Neuronal stem cell (in vitro differentiated cells): ENCODE data around the gene TXNDC5.

Experiments
- DNase-seq: peaks from one replicate; pipeline ENCODE4 v3.0.0-alpha.2; 2013; ENCODE audit warnings: low spot score
- H2AFZ ChIP-seq: one replicate; pipeline ENCODE4 v1.6.1; 2013; ENCODE audit warnings: mild to moderate bottlenecking, low read length, inconsistent platforms
- H2AK5ac ChIP-seq: 2 replicates; pipeline ENCODE4 v1.6.1; 2013; ENCODE audit warnings: low read depth, mild to moderate bottlenecking, inconsistent platforms, low read length, moderate library complexity, mixed read lengths
- H2BK120ac ChIP-seq: 2 replicates; pipeline ENCODE4 v1.6.1; 2013; ENCODE audit warnings: low read depth, mild to moderate bottlenecking, inconsistent platforms, low read length, moderate library complexity, mixed read lengths
- H2BK12ac ChIP-seq: one replicate; pipeline ENCODE4 v1.6.1; 2013; ENCODE audit warnings: low read length, inconsistent platforms
- H2BK15ac ChIP-seq: 2 replicates; pipeline ENCODE4 v1.6.1; 2013; ENCODE audit warnings: mild to moderate bottlenecking, low read length, inconsistent platforms, mixed read lengths
- H2BK5ac ChIP-seq: one replicate; pipeline ENCODE4 v1.6.1; 2013; ENCODE audit warnings: inconsistent platforms, mild to moderate bottlenecking, low read length, moderate library complexity
- H3K14ac ChIP-seq: one replicate; pipeline ENCODE4 v1.6.1; 2013; ENCODE audit warnings: low read length, inconsistent platforms
- H3K18ac ChIP-seq: 2 replicates; pipeline ENCODE4 v1.6.1; 2013; ENCODE audit warnings: low read length, inconsistent platforms
- H3K23ac ChIP-seq: 2 replicates; pipeline ENCODE4 v1.6.1; 2013; ENCODE audit warnings: low read depth, mild to moderate bottlenecking, mixed read lengths, low read length, inconsistent platforms; ENCODE audit not compliant: poor library complexity
- H3K27ac ChIP-seq: replicated peaks from 3 replicates; pipeline ENCODE4 v1.5.1; 2013; ENCODE audit warnings: low read length, inconsistent platforms
- H3K27me3 ChIP-seq, 3 experiments: 2 replicates each; pipeline ENCODE4 v1.6.1; 2013; ENCODE audit warnings: low read length in 3 of 3, mild to moderate bottlenecking in 2 of 3, inconsistent platforms in 1 of 3, low read depth in 1 of 3, mixed read lengths in 1 of 3, moderate library complexity in 1 of 3; ENCODE audit not compliant: control insufficient read depth in 3 of 3, insufficient read depth in 3 of 3
- H3K36me3 ChIP-seq, 2 donors: replicated peaks in 1 of 2; 2 replicates each; pipeline ENCODE4 v1.6.1; 2013; ENCODE audit warnings: low read length in 2 of 2; ENCODE audit not compliant: control insufficient read depth in 2 of 2, insufficient read depth in 2 of 2
- H3K4ac ChIP-seq: 2 replicates; pipeline ENCODE4 v1.6.1; 2013; ENCODE audit warnings: inconsistent platforms, mild to moderate bottlenecking, low read length, moderate library complexity
- H3K4me1 ChIP-seq, 2 donors: 1 replicate in 1 of 2; 2 replicates in 1 of 2; pipeline ENCODE4 v1.6.1; 2013; ENCODE audit warnings: low read length in 2 of 2, low read depth in 1 of 2; ENCODE audit not compliant: control insufficient read depth in 2 of 2, insufficient read depth in 1 of 2
- H3K4me2 ChIP-seq: one replicate; pipeline ENCODE4 v1.6.1; 2013; ENCODE audit warnings: mild to moderate bottlenecking, low read length, inconsistent platforms; ENCODE audit not compliant: insufficient read depth, poor library complexity, severe bottlenecking
- H3K4me3 ChIP-seq, 2 donors: 2 replicates each; pipeline ENCODE4 v1.5.1; 2013; ENCODE audit warnings: low read length in 2 of 2, mild to moderate bottlenecking in 2 of 2, inconsistent platforms in 1 of 2, moderate library complexity in 1 of 2
- H3K79me1 ChIP-seq: one replicate; pipeline ENCODE4 v1.6.1; 2013; ENCODE audit warnings: low read depth, mild to moderate bottlenecking, inconsistent platforms, low read length, moderate library complexity
- H3K9ac ChIP-seq: one replicate; pipeline ENCODE4 v1.6.1; 2013; ENCODE audit warnings: mild to moderate bottlenecking, low read depth, low read length, inconsistent platforms; ENCODE audit not compliant: poor library complexity
- H3K9me3 ChIP-seq, 2 donors: replicated peaks in 1 of 2; 2 replicates each; pipeline versions ENCODE3 to v1.6.1; 2013; ENCODE audit warnings: low read length in 2 of 2, mild to moderate bottlenecking in 2 of 2, inconsistent platforms in 1 of 2, low read depth in 1 of 2, mixed read lengths in 1 of 2, moderate library complexity in 1 of 2; ENCODE audit not compliant: control insufficient read depth in 2 of 2, insufficient read depth in 1 of 2
- H4K8ac ChIP-seq: one replicate; pipeline ENCODE4 v1.6.1; 2013; ENCODE audit warnings: low read depth, mild to moderate bottlenecking, inconsistent platforms, low read length, moderate library complexity
- H4K91ac ChIP-seq: one replicate; pipeline ENCODE4 v1.6.1; 2013; ENCODE audit warnings: low read length, low read depth, mild to moderate bottlenecking, inconsistent platforms; ENCODE audit not compliant: poor library complexity
- WGBS, 2 donors: extraction: QIAGEN DNeasy Blood & Tissue Kit; methylation state at CpG; one replicate each; pipeline ENCODE4 v1.1.7; 2013; ENCODE audit warnings: missing lambda C conversion rate in 2 of 2, mixed read lengths in 1 of 2; ENCODE audit not compliant: insufficient read length in 2 of 2, insufficient replicate concordance in 1 of 2; ENCODE audit errors: extremely low coverage in 2 of 2; 5-methylcytosine and 5-hydroxymethylcytosine counted together

Gene TXNDC5

DNA sequence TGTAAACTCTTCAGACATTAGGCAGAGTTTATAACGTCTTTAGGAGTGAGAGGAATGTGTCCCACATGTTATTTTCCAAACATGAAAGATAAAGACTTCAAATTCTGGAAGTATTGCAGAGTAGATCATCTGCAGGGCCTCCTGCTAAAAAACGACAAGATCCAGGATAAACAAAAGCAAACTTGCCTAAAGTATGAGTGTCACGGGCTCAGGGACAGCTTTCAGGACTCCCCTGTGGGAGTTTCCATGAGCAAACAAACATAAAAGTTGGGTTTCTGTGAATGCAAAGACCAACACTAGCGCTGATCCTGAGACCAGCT, 76.9 kb downstream of the TXNDC5 start:
- Histone ChIP-seq H4K91ac (no peak overlapping the region), H3K36me3 (no peaks in the 10 kb centered on the region), H2BK12ac (no peak overlapping the region), H3K9ac (no peak overlapping the region), H3K4me3 (no peak overlapping the region), H3K23ac (no peak overlapping the region), H3K27ac (no peak overlapping the region), H2BK120ac (no peak overlapping the region), H3K18ac (no peak overlapping the region), H3K79me1 (no peaks in the 10 kb centered on the region), H3K4me1 (no peaks in the 10 kb centered on the region), H3K4ac (no peak overlapping the region), H2AFZ (no peak overlapping the region), H2BK15ac (no peak overlapping the region), H3K14ac (no peak overlapping the region), H3K4me2 (no peak overlapping the region), H3K27me3 (no peaks in the 10 kb centered on the region), H4K8ac (no peak overlapping the region), H2AK5ac (no peak overlapping the region), H2BK5ac (no peak overlapping the region), H3K9me3 (no peaks in the 10 kb centered on the region)
- no CpG with 5 or more reads among the region's 4 CpGs for WGBS, 2 donors
- DNase-seq: no peak

DNA sequence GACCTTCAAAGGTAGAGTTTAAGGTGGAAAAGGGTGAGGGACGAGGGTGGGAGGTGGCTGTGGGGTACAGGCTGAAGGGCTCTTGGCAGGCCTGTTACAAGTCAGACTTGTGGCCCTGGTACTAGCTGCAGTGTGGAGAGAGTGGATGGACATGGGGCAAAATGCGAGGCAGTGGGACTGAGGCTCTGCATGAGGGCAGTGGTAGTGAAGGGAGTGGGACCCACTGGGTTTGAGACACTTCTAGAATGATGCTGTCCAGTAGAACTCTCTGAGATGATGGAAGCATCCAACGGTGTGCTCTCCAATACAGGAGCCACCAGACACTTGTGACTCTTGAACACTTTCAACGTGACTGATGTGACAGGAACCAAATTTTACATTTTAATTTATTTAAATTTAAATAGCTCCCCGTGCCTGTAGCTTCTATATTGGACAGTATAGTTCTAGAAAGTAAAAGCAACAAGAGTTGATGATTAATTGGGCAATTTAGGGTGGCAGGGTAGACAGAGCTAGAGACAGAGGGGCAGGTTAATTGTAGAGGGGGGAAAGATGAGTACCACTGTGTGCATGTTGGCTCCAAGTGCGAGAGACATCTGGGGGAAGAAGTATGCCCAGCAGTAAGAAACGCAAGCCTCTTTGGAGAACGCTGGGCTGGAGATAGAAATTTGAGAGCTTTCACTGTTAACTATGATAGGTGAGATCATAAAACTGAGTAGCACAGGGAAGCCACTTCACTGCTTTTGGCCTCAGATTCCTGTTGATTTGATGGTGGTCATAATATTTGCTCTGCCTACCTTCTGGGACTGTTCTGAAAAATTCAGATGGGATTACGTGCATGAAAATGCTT, 77.5 kb downstream of the TXNDC5 start:
- DNase-seq: no peak
- no peak overlapping the region for H3K4ac ChIP-seq
- H2BK5ac ChIP-seq: no peak overlapping the region
- H3K27ac ChIP-seq: no peak overlapping the region
- no peaks in the 10 kb centered on the region for H3K27me3 ChIP-seq
- H3K36me3 ChIP-seq: no peaks in the 10 kb centered on the region
- no peak overlapping the region for H3K4me2 ChIP-seq
- H3K18ac ChIP-seq: no peak overlapping the region
- H3K4me3 ChIP-seq: no peak overlapping the region
- no peak overlapping the region for H4K91ac ChIP-seq
- H3K79me1 ChIP-seq: no peaks in the 10 kb centered on the region
- WGBS, 2 donors: no CpG with 5 or more reads among the region's 9 CpGs
- H2BK15ac ChIP-seq: no peak overlapping the region
- H3K9ac ChIP-seq: no peak overlapping the region
- H2BK12ac ChIP-seq: no peak overlapping the region
- no peaks in the 10 kb centered on the region for H3K9me3 ChIP-seq
- H2BK120ac ChIP-seq: no peak overlapping the region
- no peaks in the 10 kb centered on the region for H3K4me1 ChIP-seq
- H3K23ac ChIP-seq: no peak overlapping the region
- H2AFZ ChIP-seq: no peak overlapping the region
- no peak overlapping the region for H2AK5ac ChIP-seq
- H3K14ac ChIP-seq: no peak overlapping the region
- H4K8ac ChIP-seq: no peak overlapping the region
